ENCODE measurements around the gene KCND3.

- TF ChIP-seq GATA2 (IDR thresholded peaks at IDR 0.05; ENCODE audit: low read depth, low read length): no peak
- TF ChIP-seq GATA3 (IDR thresholded peaks at IDR 0.05; ENCODE audit: low read depth, low read length): no peak
Observed at GRCh38 chr1:111887875-111888274, 101.6 kb downstream of the KCND3 start.
